ENCODE measurements around the gene RBM33. TPM values are rescaled to one million over a fixed set of nuclear protein-coding genes. Genes with fewer than 3 reads are reported as not detected.

The RBM33 gene
- total RNA-seq, 4 donors from 2014 or later = 62.8 to 129 (median 92.8) TPM

GRCh38 chr7:155813125-155813524 lies 168.7 kb downstream of the RBM33 start:
- 8 to 22% methylated on average over 6 to 8 of the region's 8 CpGs for WGBS, 2 donors (ENCODE audit: low coverage in 1 of 2)
- no peak overlapping the region for H3K4me3 ChIP-seq
- in situ Hi-C loops (cut with MboI; ENCODE audit: low pct_ligation_motif_present in 1 of 4, low pct_unique_long_range_greater_than_20kb in 1 of 4, low sequenced_read_pairs in 3 of 4) (loop anchor here in 2 of 4 donors (10.0 to 25.0 kb wide), 3 partner anchors 649 to 999 kb away; no protein-coding TSS in a partner anchor), intact Hi-C loops (cut with DNase I; ENCODE audit: low total_unique reads) (no loop called here)
- no peak for DNase-seq
- no peaks in the 10 kb centered on the region for H3K36me3 ChIP-seq
- TF ChIP-seq EP300 (IDR thresholded peaks at IDR 0.05; ENCODE audit: low read depth) (no peak), POLR2A (IDR thresholded peaks at IDR 0.05) (no peak), POLR2AphosphoS5 (IDR thresholded peaks at IDR 0.05) (no peak)
- TF ChIP-seq, protein P1, sequence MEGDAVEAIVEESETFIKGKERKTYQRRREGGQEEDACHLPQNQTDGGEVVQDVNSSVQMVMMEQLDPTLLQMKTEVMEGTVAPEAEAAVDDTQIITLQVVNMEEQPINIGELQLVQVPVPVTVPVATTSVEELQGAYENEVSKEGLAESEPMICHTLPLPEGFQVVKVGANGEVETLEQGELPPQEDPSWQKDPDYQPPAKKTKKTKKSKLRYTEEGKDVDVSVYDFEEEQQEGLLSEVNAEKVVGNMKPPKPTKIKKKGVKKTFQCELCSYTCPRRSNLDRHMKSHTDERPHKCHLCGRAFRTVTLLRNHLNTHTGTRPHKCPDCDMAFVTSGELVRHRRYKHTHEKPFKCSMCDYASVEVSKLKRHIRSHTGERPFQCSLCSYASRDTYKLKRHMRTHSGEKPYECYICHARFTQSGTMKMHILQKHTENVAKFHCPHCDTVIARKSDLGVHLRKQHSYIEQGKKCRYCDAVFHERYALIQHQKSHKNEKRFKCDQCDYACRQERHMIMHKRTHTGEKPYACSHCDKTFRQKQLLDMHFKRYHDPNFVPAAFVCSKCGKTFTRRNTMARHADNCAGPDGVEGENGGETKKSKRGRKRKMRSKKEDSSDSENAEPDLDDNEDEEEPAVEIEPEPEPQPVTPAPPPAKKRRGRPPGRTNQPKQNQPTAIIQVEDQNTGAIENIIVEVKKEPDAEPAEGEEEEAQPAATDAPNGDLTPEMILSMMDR (IDR thresholded peaks at IDR 0.05) = no peak
- no peaks in the 10 kb centered on the region for H3K9me3 ChIP-seq
- H3K4me1 ChIP-seq = peaks cover 0 to 45% (median 38%) of the 10 kb centered on the region in 4 donors
- peaks cover 87% of the 10 kb centered on the region for H3K27me3 ChIP-seq
- no peak overlapping the region for H3K27ac ChIP-seq

- Histone ChIP-seq H3K36me3 (no peaks in the 10 kb centered on the region), H3K4me1 (peaks cover 0 to 39% (median 32%) of the 10 kb centered on the region in 4 donors), H3K27me3 (peaks cover 87% of the 10 kb centered on the region), H3K27ac (no peak overlapping the region), H3K4me3 (no peak overlapping the region), H3K9me3 (no peaks in the 10 kb centered on the region)
- no peak for DNase-seq
- TF ChIP-seq POLR2A (IDR thresholded peaks at IDR 0.05) (no peak), POLR2AphosphoS5 (IDR thresholded peaks at IDR 0.05) (no peak), EP300 (IDR thresholded peaks at IDR 0.05; ENCODE audit: low read depth) (no peak)
- TF ChIP-seq, protein P1 (IDR thresholded peaks at IDR 0.05) = no peak
- intact Hi-C loops (cut with DNase I; ENCODE audit: low total_unique reads) (no loop called here), in situ Hi-C loops (cut with MboI; ENCODE audit: low pct_ligation_motif_present in 1 of 4, low pct_unique_long_range_greater_than_20kb in 1 of 4, low sequenced_read_pairs in 3 of 4) (loop anchor here in 2 of 4 donors (10.0 to 25.0 kb wide), 3 partner anchors 649 to 999 kb away; no protein-coding TSS in a partner anchor)
- WGBS, 2 donors (ENCODE audit: low coverage in 1 of 2) = 30 to 36% methylated on average over 3 to 19 of the region's 19 CpGs
Measured at GRCh38 chr7:155813546-155814315, 169.3 kb downstream of the RBM33 start.

DNA sequence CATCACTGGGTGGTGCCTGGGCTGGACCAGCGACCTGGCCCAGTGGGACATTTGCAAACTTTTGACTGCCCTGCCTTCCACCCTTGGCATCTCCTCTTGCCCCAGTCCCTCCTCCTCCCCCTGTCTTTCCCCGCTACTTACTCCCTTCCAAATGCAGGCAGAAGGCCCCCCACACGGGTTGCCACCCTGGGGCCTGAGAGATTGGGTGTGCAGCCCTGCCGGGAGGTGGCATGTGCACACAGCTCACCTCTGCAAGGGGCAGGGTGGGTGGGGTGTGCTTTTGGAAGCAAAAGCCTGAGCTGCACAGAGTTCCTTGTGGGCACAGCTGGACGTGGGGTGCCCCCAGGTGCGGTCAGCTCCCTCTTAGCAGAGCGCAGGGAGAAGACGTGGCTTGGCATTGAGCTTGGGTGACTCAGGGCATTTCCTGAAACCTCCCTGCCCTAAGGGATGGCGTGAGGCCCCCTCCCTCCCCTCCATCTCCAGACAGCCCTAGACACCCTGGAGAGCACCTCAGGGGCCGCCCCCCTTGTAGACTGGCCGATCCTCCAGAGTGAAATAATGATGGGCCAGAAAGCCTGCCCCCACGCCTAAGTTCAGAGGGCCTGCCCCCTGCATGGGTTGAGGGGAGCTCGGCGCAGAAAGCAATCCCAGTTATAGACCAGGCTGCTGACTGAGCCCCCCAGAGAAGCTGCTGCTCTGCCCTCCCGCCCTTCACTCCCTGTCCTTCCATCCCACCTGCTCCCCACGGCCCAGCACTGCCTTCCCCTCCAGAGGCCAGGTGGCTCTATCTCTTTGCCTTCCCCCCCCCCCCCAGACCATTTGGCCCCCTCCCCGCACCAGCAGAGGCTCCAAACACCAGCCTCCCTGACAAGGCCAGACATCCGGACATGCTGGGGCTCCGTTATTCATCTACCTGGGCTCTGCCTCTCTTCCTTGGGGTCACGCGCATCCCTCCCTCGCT lies 170.1 kb downstream of the RBM33 start:
- no peaks in the 10 kb centered on the region for H3K36me3 ChIP-seq
- WGBS, 2 donors (ENCODE audit: low coverage in 1 of 2) = 0 to 39% methylated on average over 2 to 20 of the region's 22 CpGs
- no peak for TF ChIP-seq POLR2A (IDR thresholded peaks at IDR 0.05)
- no peak for TF ChIP-seq EP300 (IDR thresholded peaks at IDR 0.05; ENCODE audit: low read depth)
- TF ChIP-seq, protein P1 (IDR thresholded peaks at IDR 0.05) = no peak
- TF ChIP-seq POLR2AphosphoS5 (IDR thresholded peaks at IDR 0.05) = no peak
- in situ Hi-C loops (cut with MboI; ENCODE audit: low pct_ligation_motif_present in 1 of 4, low pct_unique_long_range_greater_than_20kb in 1 of 4, low sequenced_read_pairs in 3 of 4) (loop anchor here in 2 of 4 donors (10.0 to 25.0 kb wide), 3 partner anchors 648 to 998 kb away; no protein-coding TSS in a partner anchor), intact Hi-C loops (cut with DNase I; ENCODE audit: low total_unique reads) (no loop called here)
- peaks cover 83% of the 10 kb centered on the region for H3K27me3 ChIP-seq
- H3K27ac ChIP-seq = no peak overlapping the region
- DNase-seq = no peak
- no peaks in the 10 kb centered on the region for H3K9me3 ChIP-seq
- no peak overlapping the region for H3K4me3 ChIP-seq
- peaks cover 0 to 31% (median 25%) of the 10 kb centered on the region in 4 donors for H3K4me1 ChIP-seq
